ENCODE results near the gene STRIP1. TPM values are rescaled to one million over a fixed set of nuclear protein-coding genes. Genes with fewer than 3 reads are reported as not detected.
A peak's percentile ranks its signal among the peaks of the same experiment; 100 is the strongest.

Gene STRIP1
- total and polyA plus RNA-seq, 4 donors: 5.8 to 22.8 (median 13.2) TPM

GRCh38 chr1:110098222-110099026 lies 64.0 kb downstream of the STRIP1 start:
- H3K36me3 ChIP-seq (ENCODE audit: control insufficient read depth in 4 of 4, insufficient read depth in 3 of 4, low read depth in 1 of 4, low read length in 3 of 4): no peaks in the 10 kb centered on the region
- WGBS: 77% methylated on average over 9 of the region's 9 CpGs
- H3K9ac ChIP-seq (ENCODE audit: low read depth in 1 of 2, low read length in 2 of 2): no peak overlapping the region
- H3K4me1 ChIP-seq (ENCODE audit: control insufficient read depth in 4 of 4, insufficient read depth in 4 of 4, low read length in 3 of 4): peaks cover 0 to 6% (median 3%) of the 10 kb centered on the region in 4 donors
- TF ChIP-seq RXRA (IDR thresholded peaks at IDR 0.05): peak in 1 of 2 donors; percentile 15
- TF ChIP-seq YY1 (IDR thresholded peaks at IDR 0.05): no peak
- no peak for TF ChIP-seq ATF3 (IDR thresholded peaks at IDR 0.05)
- no peak for TF ChIP-seq EGR1 (IDR thresholded peaks at IDR 0.05; ENCODE audit: low read depth in 2 of 2)
- no peak overlapping the region for H3K4me3 ChIP-seq (ENCODE audit: low read depth in 1 of 3, low read length in 3 of 3)
- no peaks in the 10 kb centered on the region for H3K27me3 ChIP-seq (ENCODE audit: control insufficient read depth in 4 of 4, insufficient read depth in 4 of 4, low read length in 3 of 4)
- H3K9me3 ChIP-seq (ENCODE audit: control insufficient read depth in 4 of 4, low read length in 3 of 4): no peaks in the 10 kb centered on the region
- H3K27ac ChIP-seq (ENCODE audit: low read depth in 1 of 2, low read length in 2 of 2): no peak overlapping the region
- no peak for DNase-seq (ENCODE audit: low spot score)

- 85% methylated on average over 2 of the region's 2 CpGs for WGBS
- no peak overlapping the region for H3K9ac ChIP-seq (ENCODE audit: low read depth in 1 of 2, low read length in 2 of 2)
- DNase-seq (ENCODE audit: low spot score): no peak
- H3K4me3 ChIP-seq (ENCODE audit: low read depth in 1 of 3, low read length in 3 of 3): no peak overlapping the region
- H3K36me3 ChIP-seq (ENCODE audit: control insufficient read depth in 4 of 4, insufficient read depth in 3 of 4, low read depth in 1 of 4, low read length in 3 of 4): no peaks in the 10 kb centered on the region
- TF ChIP-seq REST (IDR thresholded peaks at IDR 0.05) (no peak), RXRA (IDR thresholded peaks at IDR 0.05) (no peak), FOXA2 (IDR thresholded peaks at IDR 0.05) (no peak), FOXA1 (IDR thresholded peaks at IDR 0.05) (no peak), HNF4G (IDR thresholded peaks at IDR 0.05) (no peak), EGR1 (IDR thresholded peaks at IDR 0.05; ENCODE audit: low read depth in 2 of 2) (no peak), ZBTB33 (IDR thresholded peaks at IDR 0.05) (no peak), HNF4A (conservative IDR thresholded peaks at IDR 0.05) (no peak), MAX (IDR thresholded peaks at IDR 0.05) (no peak)
- H3K4me1 ChIP-seq (ENCODE audit: control insufficient read depth in 4 of 4, insufficient read depth in 4 of 4, low read length in 3 of 4): no peaks in the 10 kb centered on the region
- no peaks in the 10 kb centered on the region for H3K9me3 ChIP-seq (ENCODE audit: control insufficient read depth in 4 of 4, low read length in 3 of 4)
- no peak overlapping the region for H3K27ac ChIP-seq (ENCODE audit: low read depth in 1 of 2, low read length in 2 of 2)
- H3K27me3 ChIP-seq (ENCODE audit: control insufficient read depth in 4 of 4, insufficient read depth in 4 of 4, low read length in 3 of 4): no peaks in the 10 kb centered on the region
These were observed 65.9 kb downstream of the STRIP1 start for GRCh38 chr1:110100335-110100734.

- H3K4me3 ChIP-seq (ENCODE audit: low read depth in 1 of 3, low read length in 3 of 3): no peak overlapping the region
- 77% methylated on average over 7 of the region's 7 CpGs for WGBS
- H3K9me3 ChIP-seq (ENCODE audit: control insufficient read depth in 4 of 4, low read length in 3 of 4): no peaks in the 10 kb centered on the region
- no peak for TF ChIP-seq RXRA (IDR thresholded peaks at IDR 0.05)
- TF ChIP-seq CTCF (IDR thresholded peaks at IDR 0.05; ENCODE audit: low read depth, low read length, missing input control): no peak
- TF ChIP-seq YY1 (IDR thresholded peaks at IDR 0.05): no peak
- no peak for TF ChIP-seq FOXA2 (IDR thresholded peaks at IDR 0.05)
- TF ChIP-seq HNF4A (conservative IDR thresholded peaks at IDR 0.05): no peak
- TF ChIP-seq REST (IDR thresholded peaks at IDR 0.05): no peak
- no peak for TF ChIP-seq MAX (IDR thresholded peaks at IDR 0.05)
- TF ChIP-seq GABPA (IDR thresholded peaks at IDR 0.05 in 1 of 2, conservative IDR thresholded peaks at IDR 0.05 in 1 of 2): no peak
These were observed 67.7 kb downstream of the STRIP1 start for GRCh38 chr1:110102081-110102480.

More at GRCh38 chr1:110102081-110102480, 67.7 kb downstream of the STRIP1 start:
- H3K4me1 ChIP-seq (ENCODE audit: control insufficient read depth in 4 of 4, insufficient read depth in 4 of 4, low read length in 3 of 4): no peaks in the 10 kb centered on the region
- no peak overlapping the region for H3K27ac ChIP-seq (ENCODE audit: low read depth in 1 of 2, low read length in 2 of 2)
- no peaks in the 10 kb centered on the region for H3K36me3 ChIP-seq (ENCODE audit: control insufficient read depth in 4 of 4, insufficient read depth in 3 of 4, low read depth in 1 of 4, low read length in 3 of 4)
- H3K9ac ChIP-seq (ENCODE audit: low read depth in 1 of 2, low read length in 2 of 2): no peak overlapping the region
- no peaks in the 10 kb centered on the region for H3K27me3 ChIP-seq (ENCODE audit: control insufficient read depth in 4 of 4, insufficient read depth in 4 of 4, low read length in 3 of 4)
- DNase-seq (ENCODE audit: low spot score): no peak
